CD4-positive, alpha-beta T cell treated with Interleukin-12 subunit alpha and Interleukin-12 subunit beta, for 1 hour (primary cell): Measurements from ENCODE around the gene MEGF11.
A peak's percentile ranks its signal among the peaks of the same experiment; 100 is the strongest.
"Not testable (repeated sequence)": the region's sequence is repeated elsewhere in the genome, so short reads cannot be mapped to it uniquely, and the experiment has no call there.

ENCODE experiments used
- DNase-seq: peaks from one replicate; pipeline ENCODE4 v3.0.0-alpha.2; 2020

MEGF11 gene

DNA sequence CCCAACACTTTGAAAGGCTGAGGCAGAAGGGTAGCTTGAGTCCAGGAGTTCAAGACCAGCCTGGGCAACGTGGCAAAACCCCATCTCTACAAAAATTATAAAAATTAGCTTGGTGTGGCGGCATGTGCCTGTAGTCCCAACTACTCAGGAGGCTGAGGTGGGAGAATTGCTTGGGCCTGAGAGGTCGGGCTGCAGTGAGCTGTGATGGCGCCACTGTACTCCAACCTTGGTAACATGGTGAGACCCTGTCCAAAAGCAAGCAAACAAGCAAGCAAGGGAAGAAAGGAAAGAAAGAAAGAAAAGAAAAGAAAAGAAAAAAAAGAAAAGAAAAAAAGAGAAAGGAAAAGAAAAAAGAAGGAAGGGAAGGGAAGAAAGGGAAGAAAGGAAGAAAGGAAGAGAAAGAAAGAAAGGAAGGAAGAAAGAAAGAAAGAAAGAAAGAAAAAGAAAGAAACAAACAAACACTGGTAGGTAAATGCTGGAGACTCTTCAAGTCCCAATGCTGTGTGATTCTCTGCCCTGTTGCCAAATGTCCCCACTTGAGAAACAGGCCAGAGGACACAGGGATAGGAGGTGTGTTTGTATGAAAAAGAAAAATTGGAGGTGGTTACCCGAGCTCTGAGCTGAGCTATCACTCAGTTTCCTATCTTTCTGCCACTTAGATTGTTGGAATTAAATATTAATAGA is 263.1 kb downstream of the MEGF11 start:
- DNase-seq = no peak

DNA sequence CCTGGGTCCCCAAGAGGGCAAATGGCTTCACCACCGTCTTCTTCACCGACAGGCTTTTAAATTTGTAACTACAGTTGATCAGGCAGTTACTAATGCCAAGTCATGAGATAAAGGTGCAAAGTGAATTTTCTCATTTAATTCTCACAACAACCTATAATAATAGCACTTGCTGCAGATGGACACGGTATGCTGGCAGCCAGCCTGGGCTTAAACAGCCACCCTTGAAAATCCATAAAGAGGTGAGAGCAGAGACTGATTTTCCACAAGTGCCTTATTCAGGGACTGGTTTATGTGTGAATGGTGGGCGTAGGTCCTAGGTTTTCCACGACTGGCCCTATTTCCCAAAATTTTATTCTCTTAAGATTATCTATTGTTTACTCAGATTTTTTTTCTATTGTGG is 266.4 kb downstream of the MEGF11 start:
- no peak for DNase-seq

DNA sequence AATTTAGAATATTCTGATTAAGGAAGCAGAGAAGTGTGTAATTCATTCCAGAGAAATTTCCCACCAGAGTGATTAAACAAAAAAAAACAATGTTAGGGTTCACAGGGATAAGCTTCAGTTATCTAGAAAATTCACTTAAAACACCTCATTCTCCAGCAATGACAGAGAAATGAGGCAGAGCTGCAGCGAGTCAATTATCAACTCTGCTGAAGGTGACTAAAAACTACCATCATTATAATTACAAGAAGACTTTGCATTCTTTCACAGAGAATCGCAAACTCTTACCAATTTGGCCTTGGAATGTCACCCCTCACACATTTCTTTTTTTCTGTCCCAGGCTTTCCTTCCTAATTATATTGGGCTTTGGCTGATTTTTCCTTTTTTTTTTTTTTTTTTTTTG is 267.1 kb downstream of the MEGF11 start:
- DNase-seq = no peak

DNA sequence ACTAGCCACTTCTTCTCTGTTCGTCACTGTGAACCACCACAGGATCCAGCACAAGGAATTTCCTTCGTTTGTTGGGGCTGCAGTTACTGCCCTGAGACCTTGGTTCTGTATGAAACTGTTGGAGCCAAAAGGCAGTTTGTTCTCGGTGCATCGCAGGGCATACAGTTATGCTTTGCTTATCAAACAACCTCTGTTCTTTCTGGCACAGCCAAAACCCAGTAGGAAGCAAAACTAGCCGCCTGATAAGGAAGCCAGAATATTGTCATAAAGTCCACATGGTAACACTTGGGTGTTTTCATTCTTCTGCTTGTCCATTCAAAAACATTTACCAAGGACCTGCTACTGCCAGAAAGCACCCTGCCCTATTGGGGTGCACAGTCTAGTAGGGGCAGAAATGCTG is 268.2 kb downstream of the MEGF11 start:
- no peak for DNase-seq

DNA sequence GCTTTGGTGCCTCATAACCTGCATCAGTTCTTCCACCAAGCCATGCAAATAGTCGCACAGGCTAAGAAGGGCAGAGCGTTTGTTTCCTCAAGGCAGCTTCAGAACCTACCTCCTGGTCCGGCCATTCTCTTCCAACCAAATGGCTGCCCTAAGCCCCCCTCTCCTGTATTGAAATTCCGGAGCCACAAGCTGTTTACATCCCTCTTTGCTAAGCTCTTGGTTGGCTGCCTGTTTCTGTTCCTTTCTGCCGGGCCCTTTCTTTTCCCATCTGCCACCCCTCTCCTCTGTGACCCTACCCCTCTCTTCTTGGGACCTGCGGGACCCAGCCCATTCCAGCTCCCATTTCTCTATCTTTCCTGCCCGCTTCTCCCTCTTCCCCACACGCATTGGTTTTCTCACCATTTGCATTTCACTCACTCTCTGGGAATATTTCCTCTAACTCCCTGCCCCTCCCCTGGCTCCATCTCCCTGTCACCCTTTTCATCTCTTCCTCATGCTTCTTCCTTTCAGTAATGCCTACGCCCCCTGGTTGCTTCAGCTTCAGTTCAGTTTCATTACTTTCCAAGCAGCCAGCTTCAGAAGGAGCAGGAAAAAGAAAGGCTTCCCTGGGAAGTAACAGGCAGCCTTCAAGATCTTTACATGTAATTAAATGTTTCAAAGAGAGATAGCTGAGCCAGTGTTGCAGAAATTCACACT is 270.8 kb downstream of the MEGF11 start:
- DNase-seq = no peak

DNA sequence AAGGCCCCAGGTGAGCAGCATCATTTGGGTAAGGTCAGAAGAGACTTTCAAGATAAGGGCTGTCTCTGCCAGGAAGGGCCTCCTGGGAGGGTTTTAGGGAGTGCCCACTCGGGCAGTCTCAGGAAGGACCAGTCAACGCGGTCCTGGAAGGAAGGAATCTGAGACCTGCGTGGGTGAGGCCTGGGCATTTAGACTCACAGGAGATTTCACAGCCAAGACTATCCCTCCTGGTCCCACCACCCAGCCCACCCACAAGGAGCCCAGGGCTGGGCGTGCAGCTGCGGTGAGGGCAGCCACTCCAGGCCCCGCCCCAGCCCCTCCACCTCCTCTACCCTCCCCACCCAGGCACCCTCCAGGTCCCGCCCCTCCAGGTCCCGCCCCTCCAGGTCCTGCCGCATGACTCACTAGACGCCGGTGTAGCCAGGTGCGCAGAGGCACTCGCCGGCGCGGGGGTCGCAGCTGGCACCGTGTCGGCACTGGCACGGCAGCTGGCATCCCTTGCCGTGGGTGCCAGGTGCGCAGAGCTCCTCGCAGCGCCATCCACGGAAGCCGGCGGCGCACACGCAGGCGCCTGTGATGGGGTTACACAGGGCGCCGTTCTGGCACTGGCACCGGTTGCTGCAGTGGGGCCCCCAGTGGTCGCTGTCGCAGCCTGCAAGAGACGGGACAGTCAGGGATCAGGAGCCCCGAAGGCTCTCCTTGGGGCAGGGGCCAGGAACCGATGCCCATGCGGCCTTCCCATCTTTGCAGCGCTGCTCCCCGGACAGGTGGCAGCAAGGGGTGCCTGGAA is 271.5 kb downstream of the MEGF11 start:
- DNase-seq = peak; percentile 56

DNA sequence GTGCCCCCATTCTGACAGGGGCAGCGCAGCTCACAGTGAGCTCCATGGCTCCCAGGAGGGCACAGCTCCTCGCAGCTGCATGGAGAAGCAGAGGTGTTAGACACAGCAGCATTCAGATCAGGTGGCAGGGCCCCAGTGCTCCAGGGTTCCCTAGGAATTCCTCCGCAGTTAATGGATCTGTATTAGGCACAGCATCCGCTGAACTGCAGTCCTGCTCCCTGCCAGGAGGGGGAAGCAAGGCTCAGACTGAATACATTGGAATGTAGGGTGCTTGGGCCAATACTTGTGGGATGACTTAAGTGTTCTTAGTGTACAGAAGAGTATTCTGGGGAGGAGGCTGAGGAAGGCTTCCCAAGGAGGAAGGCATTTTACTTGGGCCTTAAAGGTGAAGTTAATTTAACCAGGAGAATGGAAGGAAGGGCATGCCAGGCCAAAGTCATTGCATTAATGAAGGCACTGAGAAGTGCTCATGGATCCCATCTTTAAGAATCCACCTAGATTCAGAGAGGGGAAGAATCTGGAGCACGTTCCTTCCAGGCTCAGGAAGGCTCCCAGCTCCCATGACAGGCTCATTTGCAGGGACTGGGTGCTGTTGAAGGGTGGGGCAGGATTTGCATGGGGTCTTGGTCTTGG is 272.6 kb downstream of the MEGF11 start:
- peak; percentile 4 for DNase-seq

DNA sequence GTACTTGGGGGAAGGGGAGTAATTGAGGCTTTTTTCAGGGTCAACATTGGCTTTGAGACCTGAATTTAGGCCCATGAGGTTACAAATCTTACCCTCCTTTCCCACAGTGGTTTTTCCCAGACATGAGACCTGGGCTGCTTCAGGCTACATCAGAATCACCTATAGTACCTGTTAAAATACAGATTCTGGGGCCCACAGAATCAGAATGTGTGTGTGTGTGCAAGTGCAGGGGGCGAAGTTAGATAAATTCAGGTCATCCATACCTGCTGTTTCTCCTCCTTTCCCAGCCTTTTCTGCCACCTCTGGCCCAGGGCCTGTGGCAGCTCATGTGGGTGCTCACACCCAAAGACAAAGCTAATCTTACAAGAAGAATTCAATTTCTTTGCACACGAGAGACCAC is 273.7 kb downstream of the MEGF11 start:
- DNase-seq = no peak

DNA sequence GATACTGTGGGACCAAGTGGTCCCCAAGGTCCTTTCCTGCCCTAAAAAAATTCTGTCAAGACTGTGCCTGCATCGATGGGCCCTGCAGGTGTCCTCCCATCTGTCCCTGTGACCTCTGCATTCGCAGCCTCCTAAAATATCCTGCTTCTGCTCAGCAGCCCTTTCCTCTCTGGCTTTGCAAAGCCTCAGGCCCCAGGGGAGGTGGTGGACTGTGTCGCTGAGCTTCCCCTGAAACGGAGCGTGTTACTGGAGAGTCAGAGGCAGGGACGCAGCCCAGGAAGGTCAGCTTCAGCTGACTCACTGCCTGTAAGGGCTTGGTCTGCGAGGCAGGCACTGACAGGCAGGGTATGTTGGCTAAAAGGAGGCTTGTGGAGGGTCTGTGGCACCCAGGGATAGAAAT is 274.2 kb downstream of the MEGF11 start:
- DNase-seq = no peak

DNA sequence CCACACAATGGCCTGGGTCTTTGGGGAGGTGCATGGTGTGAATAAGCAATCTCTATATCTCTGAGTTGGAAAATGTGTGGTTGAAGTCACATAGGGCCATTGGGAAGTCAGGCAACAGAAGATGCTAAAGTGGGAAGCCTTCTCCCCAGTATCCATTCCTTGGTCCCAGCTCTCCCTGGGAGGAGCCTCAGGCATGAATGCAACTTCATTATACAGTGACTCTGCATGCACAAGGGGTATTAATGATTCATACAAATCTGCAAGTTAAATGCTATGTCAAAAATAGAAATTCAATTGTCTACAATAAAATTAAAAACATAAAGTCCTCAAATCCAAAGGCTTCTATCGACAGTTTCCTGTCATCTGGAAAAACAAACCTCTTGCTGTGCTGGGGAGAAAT is 275.4 kb downstream of the MEGF11 start:
- DNase-seq = no peak

DNA sequence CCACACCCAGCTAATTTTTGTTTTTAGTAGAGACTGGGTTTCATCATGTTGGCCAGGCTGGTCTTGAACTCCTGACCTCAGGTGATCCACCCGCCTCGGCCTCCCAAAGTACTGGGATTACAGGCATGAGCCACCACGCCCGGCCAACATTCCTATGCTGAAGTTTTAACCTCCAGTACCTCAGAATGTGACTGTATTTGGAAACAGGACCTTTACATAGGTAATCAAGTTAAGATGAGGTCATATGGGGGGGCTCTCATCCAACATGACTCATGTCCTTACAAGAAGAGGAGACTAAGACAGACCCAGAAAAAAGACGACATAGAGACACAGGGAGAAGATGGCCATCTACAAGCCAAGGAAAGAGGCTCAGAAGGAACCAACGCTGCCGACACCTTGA is 277.4 kb downstream of the MEGF11 start:
- DNase-seq = not testable (repeated sequence)

DNA sequence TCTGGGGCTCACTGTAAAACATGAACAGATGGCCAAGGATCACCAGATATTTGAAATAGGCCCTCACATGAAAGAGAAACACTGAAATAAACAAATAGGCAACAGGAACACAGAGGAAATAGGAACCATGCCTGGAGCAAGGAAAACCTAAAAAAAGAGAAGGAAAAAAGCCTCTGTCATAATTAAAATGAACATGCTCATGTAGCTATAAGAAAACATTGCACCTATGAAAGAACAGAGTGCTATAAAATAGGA is 281.9 kb downstream of the MEGF11 start:
- DNase-seq = no peak

DNA sequence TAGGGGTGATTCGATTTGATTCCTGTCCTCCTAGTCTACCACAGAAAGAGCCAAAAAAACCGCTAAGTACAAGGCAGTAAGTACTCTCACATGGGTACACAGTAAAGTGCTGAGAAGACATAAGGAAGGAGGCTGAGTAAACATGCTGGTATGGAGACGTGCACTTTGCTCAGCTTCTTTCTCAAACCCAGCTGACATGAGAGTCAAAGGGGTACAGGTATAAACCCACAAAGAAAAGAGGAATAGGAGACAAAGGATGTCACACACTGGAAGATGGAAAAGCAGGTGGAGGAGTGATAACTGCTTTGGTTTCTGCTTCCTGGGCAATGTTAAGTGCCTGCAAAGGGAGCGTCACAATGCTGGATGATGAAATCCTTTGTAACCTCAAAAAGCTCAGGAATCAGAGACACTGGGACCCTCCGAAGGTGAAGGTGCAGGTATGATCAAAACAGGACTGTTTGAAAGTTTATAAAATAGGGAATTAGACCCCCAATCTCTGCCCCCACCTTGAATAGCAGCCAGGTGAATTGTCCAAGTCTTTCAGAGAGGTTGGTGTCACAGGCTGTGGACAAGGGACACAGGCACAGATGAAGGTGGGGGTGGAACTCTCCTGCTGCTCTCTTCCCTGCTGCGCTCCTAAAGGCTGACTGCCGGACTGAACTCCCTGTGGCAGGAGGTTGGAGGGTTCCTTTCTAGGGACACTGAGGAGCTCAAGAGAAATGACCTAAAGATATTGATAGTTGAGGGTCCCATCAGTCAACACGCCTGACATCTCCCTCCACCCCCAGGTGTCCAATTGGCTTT is 282.4 kb downstream of the MEGF11 start:
- DNase-seq = no peak

DNA sequence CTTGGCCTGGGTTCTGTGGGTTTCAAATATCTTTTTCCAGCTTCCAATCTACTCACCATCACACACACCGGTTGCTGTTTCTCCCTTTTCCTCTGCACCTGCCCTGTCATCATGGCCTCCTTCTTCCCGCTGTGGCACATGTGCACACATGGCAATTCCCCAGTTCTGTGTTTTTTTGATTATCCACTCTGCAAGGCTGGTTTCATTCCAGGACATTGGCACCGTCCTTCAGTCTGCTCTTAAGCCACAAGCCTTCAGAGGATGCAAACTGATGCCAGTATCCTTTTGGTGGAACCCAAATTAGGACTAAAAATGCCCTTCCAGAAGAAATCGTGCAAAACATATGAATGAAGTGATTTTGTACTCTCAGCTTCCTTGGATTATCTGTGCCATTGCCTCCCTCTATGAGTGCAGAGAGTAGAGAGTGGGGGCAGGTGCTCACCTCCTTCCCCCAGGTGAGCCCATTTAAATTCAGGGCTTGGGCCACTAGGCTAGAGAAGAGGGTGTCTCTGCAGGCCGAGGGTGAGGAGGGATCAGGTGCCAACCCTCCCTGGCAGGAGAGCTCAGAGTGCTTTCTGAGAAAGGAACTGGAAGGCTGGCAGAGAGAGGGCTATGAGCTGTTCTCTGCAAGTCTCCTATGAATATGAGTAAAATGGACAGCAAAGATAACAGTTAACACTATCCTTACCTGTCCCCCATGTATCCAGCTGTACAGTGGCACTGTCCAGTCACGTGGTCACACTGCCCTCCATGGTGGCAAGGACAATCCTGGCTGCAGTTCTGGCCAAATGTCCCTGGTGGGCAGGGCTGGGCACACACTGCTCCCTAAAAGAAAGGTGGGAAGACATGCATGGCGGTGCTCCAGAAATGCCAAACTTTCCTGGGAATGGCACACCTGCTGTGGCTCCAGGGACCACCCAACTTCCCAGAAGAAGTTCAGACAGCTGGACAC is 283.4 kb downstream of the MEGF11 start:
- DNase-seq = no peak

DNA sequence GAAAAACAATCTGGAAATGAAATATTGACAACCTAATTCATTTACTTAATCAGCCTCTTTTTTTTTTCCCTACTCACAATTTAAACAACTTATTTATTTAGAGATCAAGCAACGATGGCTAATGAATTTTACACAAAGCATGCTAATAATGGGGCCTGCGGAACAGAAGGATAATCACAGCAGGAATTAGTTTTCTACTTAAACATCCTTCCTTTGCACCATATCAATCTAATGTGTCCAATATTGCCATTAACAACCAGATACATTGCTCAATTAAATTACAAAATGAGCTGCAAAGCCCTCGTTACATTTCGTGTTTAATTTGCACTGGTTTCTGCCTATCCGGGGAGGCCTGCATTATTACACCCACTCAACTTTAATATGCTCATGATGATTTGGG is 285.0 kb downstream of the MEGF11 start:
- DNase-seq = no peak

DNA sequence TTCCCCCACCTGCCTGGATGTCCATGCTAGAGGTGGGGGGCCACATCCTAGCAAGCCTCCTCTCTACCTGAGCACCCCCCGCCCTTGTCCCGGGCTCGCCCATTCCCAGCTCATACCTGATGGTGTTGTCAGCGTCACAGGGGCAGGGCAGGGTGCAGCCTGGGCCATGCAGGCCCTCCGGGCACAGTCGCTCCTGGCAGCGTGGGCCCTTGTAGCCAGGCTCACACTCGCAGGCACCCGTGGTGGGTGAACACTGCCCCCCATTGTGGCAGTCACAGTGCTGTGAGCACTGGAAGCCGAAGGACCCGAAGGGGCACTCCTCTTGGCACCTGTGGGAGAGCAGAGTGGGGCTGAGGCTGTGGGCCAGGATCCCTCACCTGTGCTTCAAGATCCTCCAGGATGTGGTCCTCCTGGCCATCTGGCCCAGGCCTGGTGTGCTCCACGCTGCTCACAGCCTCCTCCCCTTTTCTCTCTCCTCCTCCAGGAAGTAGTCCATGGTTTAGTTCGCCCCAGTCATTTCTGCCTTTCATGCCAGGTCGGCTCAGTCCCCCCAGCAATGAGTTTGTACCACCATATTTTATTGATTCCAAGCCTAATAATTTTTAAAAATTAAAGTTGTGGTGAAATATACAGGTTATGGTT is 288.6 kb downstream of the MEGF11 start:
- no peak for DNase-seq

DNA sequence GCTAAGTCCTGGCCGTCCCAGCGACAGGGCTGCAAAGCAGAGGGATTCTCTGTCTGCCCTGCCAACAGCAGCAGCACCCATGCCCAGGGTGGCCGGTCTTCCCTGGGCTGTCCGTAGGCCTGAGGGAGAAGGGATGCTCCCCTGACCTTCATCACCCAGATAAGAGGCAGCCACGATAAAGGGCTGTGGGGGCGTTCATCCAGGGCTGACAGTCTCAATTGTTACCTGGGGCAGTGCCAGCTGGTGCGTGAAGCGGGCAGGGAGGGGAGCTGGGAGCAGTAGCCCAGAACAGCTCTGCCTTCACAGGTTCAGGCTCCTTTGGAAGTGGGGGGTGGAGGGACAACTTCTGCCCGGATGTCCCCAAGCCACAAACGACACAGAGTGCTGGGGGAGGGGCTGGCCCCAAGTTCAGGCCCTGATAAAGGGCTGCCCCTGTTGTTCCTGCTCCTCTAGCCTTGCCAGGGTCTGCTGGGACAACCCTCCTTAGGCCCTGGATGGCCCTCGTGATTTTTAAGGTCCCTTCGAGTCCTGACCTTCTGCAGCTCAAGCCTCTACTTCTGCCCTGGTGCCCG is 289.6 kb downstream of the MEGF11 start:
- DNase-seq = no peak

DNA sequence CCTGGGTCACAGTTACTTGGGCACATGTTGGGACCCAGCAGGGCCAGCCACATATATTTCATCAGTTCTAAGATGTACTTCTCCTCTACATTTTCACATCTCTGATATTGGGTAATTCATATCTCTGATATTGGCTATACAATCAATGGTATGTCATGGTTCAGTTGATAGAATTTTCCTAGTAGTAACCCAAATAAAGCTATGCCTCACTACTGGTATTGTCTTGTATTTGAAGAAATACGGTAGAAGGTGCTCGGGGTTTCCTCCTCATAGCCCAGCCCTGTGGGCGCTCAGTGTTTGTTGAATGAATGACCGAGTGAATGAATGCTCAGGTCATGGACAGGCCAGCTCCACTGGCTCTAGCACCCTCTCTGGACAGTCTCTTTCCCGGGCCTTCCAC is 290.2 kb downstream of the MEGF11 start:
- DNase-seq = no peak

DNA sequence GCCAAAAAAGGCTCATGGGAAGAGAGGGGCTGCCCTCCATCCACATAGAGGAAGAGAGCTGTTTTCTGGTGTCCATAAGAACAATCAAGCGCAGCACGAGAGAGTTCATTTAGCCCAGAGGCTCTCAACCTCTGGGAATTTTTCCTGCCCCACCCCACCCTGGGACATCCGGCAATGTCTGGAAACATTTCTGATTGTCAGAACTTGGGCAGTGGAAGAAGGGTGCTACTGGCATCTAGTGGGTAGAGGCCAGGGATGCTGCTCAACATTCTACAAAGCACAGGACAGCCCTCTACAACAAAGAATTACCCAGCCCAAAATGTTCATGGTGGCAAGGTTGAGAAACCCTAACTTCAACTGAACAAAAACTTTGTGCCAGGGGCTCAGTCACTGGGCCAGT is 291.4 kb downstream of the MEGF11 start:
- DNase-seq = no peak

DNA sequence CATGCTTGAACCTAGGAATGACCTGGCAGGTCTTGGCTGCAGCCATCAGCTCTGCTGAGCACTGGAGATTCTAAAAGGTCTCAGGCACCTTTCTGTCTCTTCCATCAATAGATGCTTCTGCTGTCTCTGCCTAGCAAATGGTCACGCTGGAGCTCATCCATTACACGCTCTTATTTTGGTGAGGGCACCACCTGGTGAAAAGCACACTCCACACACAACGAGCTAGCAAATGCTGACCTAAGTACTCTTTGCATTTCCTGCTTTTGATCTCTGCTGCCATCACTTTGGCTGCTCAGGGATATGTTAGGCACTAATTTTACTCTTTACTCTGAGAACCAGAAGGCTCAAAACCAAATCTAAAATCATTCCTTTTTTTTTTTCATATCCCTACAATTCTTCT is 293.0 kb downstream of the MEGF11 start:
- DNase-seq = no peak

DNA sequence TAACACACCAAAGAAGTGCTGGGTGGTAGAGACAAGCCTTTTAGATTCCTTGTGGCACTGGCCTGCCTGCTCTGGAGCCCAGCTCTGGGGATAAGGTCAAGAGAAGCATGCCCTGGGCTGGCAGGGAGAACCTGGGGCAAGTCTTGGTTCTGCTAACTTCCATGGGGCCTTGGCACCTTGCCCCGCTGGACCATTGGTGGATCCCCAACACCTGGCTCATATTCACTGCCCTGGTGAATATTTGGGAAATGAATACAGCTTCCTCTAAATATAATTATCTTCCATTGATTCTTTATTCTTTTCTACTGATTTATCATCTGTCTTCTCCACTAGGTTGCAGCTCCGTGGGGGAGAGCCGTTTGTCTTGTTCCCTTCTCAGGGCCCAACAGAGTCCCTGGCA is 294.7 kb downstream of the MEGF11 start:
- no peak for DNase-seq
